OCI-LY7 (cell line): Measurements from ENCODE around the gene PRKCA. TPM values are rescaled to one million over a fixed set of nuclear protein-coding genes. Genes with fewer than 3 reads are reported as not detected.

ENCODE experiments used
- BruUV-seq: library from RNA; stranded (reverse); fragments of 400-500 nt; replicated peaks from 2 replicates; lab custom pipeline; 2021; lab: Mats Ljungman, UMichigan
- CTCF ChIA-PET: fragments of 300-600 bp; sonication (Branson Sonifier 250); formaldehyde crosslinking; loops from one replicate; lab custom pipeline; 2022; ENCODE audit warnings: antibody characterized with exemption; ENCODE audit not compliant: unreplicated experiment; lab: Charles Lee
- POLR2A ChIA-PET: fragments of 300-600 bp; sonication (Branson Sonifier 250); formaldehyde crosslinking; loops from one replicate; lab custom pipeline; 2022; ENCODE audit warnings: antibody characterized with exemption; lab: Charles Lee
- DNase-seq: peaks from one replicate; pipeline ENCODE4 v3.0.0-alpha.2; 2015; ENCODE audit warnings: low spot score
- H2AFZ ChIP-seq: fragments of 200-600 bp; sonication (generic), shearing (Covaris generic); 2 replicates; pipeline ENCODE4 v1.6.1; 2014; ENCODE audit warnings: mild to moderate bottlenecking, antibody characterized with exemption, low read length, moderate library complexity
- H3K27ac ChIP-seq: fragments of 200-600 bp; sonication (generic); 2 replicates; pipeline ENCODE4 v1.5.1; 2014; ENCODE audit warnings: mixed run types, low read depth, mild to moderate bottlenecking, moderate library complexity, low read length, inconsistent platforms; ENCODE audit not compliant: poor library complexity, severe bottlenecking
- H3K36me3 ChIP-seq: fragments of 200-600 bp; sonication (generic); 2 replicates; pipeline ENCODE4 v1.6.1; 2014; ENCODE audit warnings: mild to moderate bottlenecking, antibody characterized with exemption, low read length, moderate library complexity, mixed read lengths; ENCODE audit not compliant: insufficient read depth
- H3K4me1 ChIP-seq: fragments of 200-600 bp; sonication (generic); 2 replicates; pipeline ENCODE4 v1.5.1; 2014; ENCODE audit warnings: mild to moderate bottlenecking, low read length; ENCODE audit not compliant: insufficient read depth, poor library complexity, severe bottlenecking
- H3K4me2 ChIP-seq: fragments of 200-600 bp; sonication (generic); 2 replicates; pipeline ENCODE4 v1.6.1; 2014; ENCODE audit warnings: mild to moderate bottlenecking, low read length
- H3K4me3 ChIP-seq: fragments of 200-600 bp; sonication (generic); 2 replicates; pipeline ENCODE4 v1.5.1; 2014; ENCODE audit warnings: mild to moderate bottlenecking, low read depth, low read length; ENCODE audit not compliant: poor library complexity, severe bottlenecking
- H3K79me2 ChIP-seq: fragments of 200-600 bp; sonication (generic); 2 replicates; pipeline ENCODE4 v1.6.1; 2016; ENCODE audit warnings: low read depth, mild to moderate bottlenecking, low read length, moderate library complexity, mixed read lengths; ENCODE audit not compliant: insufficient read depth
- H3K9me2 ChIP-seq: fragments of 200-600 bp; sonication (generic); 2 replicates; pipeline ENCODE4 v1.6.1; 2016; ENCODE audit warnings: mild to moderate bottlenecking, low read length, mixed read lengths; ENCODE audit not compliant: insufficient read depth
- H3K9me3 ChIP-seq: fragments of 200-600 bp; sonication (generic); 2 replicates; pipeline ENCODE4 v1.6.1; 2014; ENCODE audit warnings: mild to moderate bottlenecking, mixed run types, low read length, mixed read lengths
- H4K20me1 ChIP-seq: fragments of 200-600 bp; sonication (generic); 2 replicates; pipeline ENCODE4 v1.6.1; 2014; ENCODE audit warnings: mild to moderate bottlenecking, antibody characterized with exemption, low read length, moderate library complexity, mixed read lengths; ENCODE audit not compliant: insufficient read depth
- EZH2phosphoT487 ChIP-seq: fragments of 200-600 bp; sonication (generic); IDR thresholded peaks from 2 replicates; pipeline ENCODE4 v1.6.1; 2018; ENCODE audit warnings: low read depth, borderline replicate concordance, mild to moderate bottlenecking, mixed run types, antibody characterized with exemption, low read length, moderate library complexity, mixed read lengths
- intact Hi-C: fragments of 100-400 bp; cut with micrococcal nuclease; formaldehyde crosslinking; loops from one replicate; pipeline ENCODE4 v1.10.0; 2022; ENCODE audit not compliant: unreplicated experiment
- total RNA-seq, 2 experiments: library from RNA; depleted of rRNA in 1 of 2; stranded (reverse); fragments of >200 nt in 1 of 2; shearing (Covaris generic) in 1 of 2; gene quantifications; 2 replicates each; pipeline ENCODE4 v1.2.3, GENCODE V29; 2014 to 2022
- TF ChIP-seq, protein P1 (sequence below): fragments of 200-600 bp; sonication (generic); conservative IDR thresholded peaks from 2 replicates; pipeline ENCODE4 v1.5.1; 2014; ENCODE audit warnings: mild to moderate bottlenecking, antibody characterized with exemption, low read length, moderate library complexity, mixed read lengths

The PRKCA gene
- total RNA-seq, 2 experiments from 2014 or later = 6.6 to 32.1 TPM

GRCh38 chr17:66582373-66583111 is 280.1 kb downstream of the PRKCA start:
- H4K20me1 ChIP-seq = no peaks in the 10 kb centered on the region
- no peak overlapping the region for H2AFZ ChIP-seq
- no peak for DNase-seq
- CTCF ChIA-PET = no interaction called here
- H3K4me2 ChIP-seq = no peak overlapping the region
- TF ChIP-seq, protein P1, sequence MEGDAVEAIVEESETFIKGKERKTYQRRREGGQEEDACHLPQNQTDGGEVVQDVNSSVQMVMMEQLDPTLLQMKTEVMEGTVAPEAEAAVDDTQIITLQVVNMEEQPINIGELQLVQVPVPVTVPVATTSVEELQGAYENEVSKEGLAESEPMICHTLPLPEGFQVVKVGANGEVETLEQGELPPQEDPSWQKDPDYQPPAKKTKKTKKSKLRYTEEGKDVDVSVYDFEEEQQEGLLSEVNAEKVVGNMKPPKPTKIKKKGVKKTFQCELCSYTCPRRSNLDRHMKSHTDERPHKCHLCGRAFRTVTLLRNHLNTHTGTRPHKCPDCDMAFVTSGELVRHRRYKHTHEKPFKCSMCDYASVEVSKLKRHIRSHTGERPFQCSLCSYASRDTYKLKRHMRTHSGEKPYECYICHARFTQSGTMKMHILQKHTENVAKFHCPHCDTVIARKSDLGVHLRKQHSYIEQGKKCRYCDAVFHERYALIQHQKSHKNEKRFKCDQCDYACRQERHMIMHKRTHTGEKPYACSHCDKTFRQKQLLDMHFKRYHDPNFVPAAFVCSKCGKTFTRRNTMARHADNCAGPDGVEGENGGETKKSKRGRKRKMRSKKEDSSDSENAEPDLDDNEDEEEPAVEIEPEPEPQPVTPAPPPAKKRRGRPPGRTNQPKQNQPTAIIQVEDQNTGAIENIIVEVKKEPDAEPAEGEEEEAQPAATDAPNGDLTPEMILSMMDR = no peak
- no peak for TF ChIP-seq EZH2phosphoT487
- no TSS peak for BruUV-seq
- no peaks in the 10 kb centered on the region for H3K4me1 ChIP-seq
- intact Hi-C loops = no loop called here
- no peaks in the 10 kb centered on the region for H3K79me2 ChIP-seq
- H3K4me3 ChIP-seq = no peak overlapping the region
- no peaks in the 10 kb centered on the region for H3K9me2 ChIP-seq
- H3K27ac ChIP-seq = no peak overlapping the region
- no peaks in the 10 kb centered on the region for H3K36me3 ChIP-seq
- H3K9me3 ChIP-seq = no peaks in the 10 kb centered on the region
- POLR2A ChIA-PET = interaction anchor here (0.6 kb wide), 1 partner anchor 225 kb away, joined by 4 read pairs; no protein-coding TSS in a partner anchor

GRCh38 chr17:66583112-66583748 is 280.8 kb downstream of the PRKCA start:
- no TSS peak for BruUV-seq
- Histone ChIP-seq H3K9me3 (no peaks in the 10 kb centered on the region), H3K4me2 (no peak overlapping the region), H2AFZ (no peak overlapping the region), H3K9me2 (no peaks in the 10 kb centered on the region), H3K36me3 (no peaks in the 10 kb centered on the region), H3K4me1 (no peaks in the 10 kb centered on the region), H3K4me3 (no peak overlapping the region), H3K79me2 (no peaks in the 10 kb centered on the region), H4K20me1 (no peaks in the 10 kb centered on the region), H3K27ac (no peak overlapping the region)
- ChIA-PET POLR2A (no interaction called here), CTCF (no interaction called here)
- no peak for TF ChIP-seq EZH2phosphoT487
- TF ChIP-seq, protein P1 = no peak
- no peak for DNase-seq
- intact Hi-C loops = no loop called here

GRCh38 chr17:66584927-66585326 is 282.5 kb downstream of the PRKCA start:
- intact Hi-C loops = no loop called here
- no peaks in the 10 kb centered on the region for H3K9me2 ChIP-seq
- H3K4me1 ChIP-seq = no peaks in the 10 kb centered on the region
- TF ChIP-seq EZH2phosphoT487 = no peak
- no peaks in the 10 kb centered on the region for H3K9me3 ChIP-seq
- ChIA-PET CTCF (no interaction called here), POLR2A (interaction anchor here (0.5 to 0.6 kb wide), 3 partner anchors 329 to 1695 kb away, joined by 3 read pairs; no protein-coding TSS in a partner anchor)
- H4K20me1 ChIP-seq = no peaks in the 10 kb centered on the region
- no TSS peak for BruUV-seq
- H3K36me3 ChIP-seq = no peaks in the 10 kb centered on the region
- DNase-seq = no peak
- no peaks in the 10 kb centered on the region for H3K79me2 ChIP-seq
- no peak overlapping the region for H3K4me2 ChIP-seq
- H2AFZ ChIP-seq = no peak overlapping the region
- no peak overlapping the region for H3K4me3 ChIP-seq
- H3K27ac ChIP-seq = no peak overlapping the region
